Measurements from ENCODE around the gene MOV10L1.
A peak's percentile ranks its signal among the peaks of the same experiment; 100 is the strongest.

The MOV10L1 gene

GRCh38 chr22:50058906-50059880 is 30.6 kb upstream of the MOV10L1 start:
- peak; percentile 77 for DNase-seq (ENCODE audit: low spot score)

- no peak for DNase-seq (ENCODE audit: low spot score)
These were observed 29.9 kb upstream of the MOV10L1 start for GRCh38 chr22:50059881-50060262.

GRCh38 chr22:50060441-50061140 is 29.2 kb upstream of the MOV10L1 start:
- DNase-seq (ENCODE audit: low spot score), result no peak

GRCh38 chr22:50061141-50061823 is 28.5 kb upstream of the MOV10L1 start:
- no peak for DNase-seq (ENCODE audit: low spot score)

- no peak for DNase-seq (ENCODE audit: low spot score)
These were observed 27.9 kb upstream of the MOV10L1 start for GRCh38 chr22:50061824-50062355.

GRCh38 chr22:50062509-50063135 is 27.2 kb upstream of the MOV10L1 start:
- no peak for DNase-seq (ENCODE audit: low spot score)

GRCh38 chr22:50063589-50064393 is 26.0 kb upstream of the MOV10L1 start:
- DNase-seq (ENCODE audit: low spot score), result no peak

GRCh38 chr22:50064453-50064852 is 25.4 kb upstream of the MOV10L1 start:
- DNase-seq (ENCODE audit: low spot score), result no peak

- DNase-seq (ENCODE audit: low spot score), result no peak
These were observed 22.6 kb upstream of the MOV10L1 start for GRCh38 chr22:50067244-50067643.

- DNase-seq (ENCODE audit: low spot score), result no peak
These were observed 21.7 kb upstream of the MOV10L1 start for GRCh38 chr22:50068096-50068495.

- no peak for DNase-seq (ENCODE audit: low spot score)
These were observed 19.4 kb upstream of the MOV10L1 start for GRCh38 chr22:50070366-50070765.

GRCh38 chr22:50071432-50072166 is 18.2 kb upstream of the MOV10L1 start:
- no peak for DNase-seq (ENCODE audit: low spot score)

- DNase-seq (ENCODE audit: low spot score), result no peak
These were observed 17.6 kb upstream of the MOV10L1 start for GRCh38 chr22:50072167-50072555.

- DNase-seq (ENCODE audit: low spot score), result no peak
These were observed 16.9 kb upstream of the MOV10L1 start for GRCh38 chr22:50072714-50073538.

GRCh38 chr22:50074056-50074455 is 15.8 kb upstream of the MOV10L1 start:
- no peak for DNase-seq (ENCODE audit: low spot score)

GRCh38 chr22:50074551-50075530 is 15.0 kb upstream of the MOV10L1 start:
- DNase-seq (ENCODE audit: low spot score), result no peak

- DNase-seq (ENCODE audit: low spot score), result no peak
These were observed 12.9 kb upstream of the MOV10L1 start for GRCh38 chr22:50076646-50077535.

All from ecto neural progenitor cell (in vitro differentiated cells).